HCT116 (cell line): Measurements from ENCODE around the gene VEPH1. TPM values are rescaled to one million over a fixed set of nuclear protein-coding genes. Genes with fewer than 3 reads are reported as not detected.

Experiments used
- ATAC-seq: fragments of 200-7000 bp; cut with Tn5 transposase; 2 replicates; pipeline ENCODE4 v1.9.1; 2020; ENCODE audit warnings: mild to moderate bottlenecking, moderate library complexity
- BruUV-seq: library from RNA; stranded (reverse); fragments of 400-500 nt; replicated peaks from 2 replicates; lab custom pipeline; 2021; lab: Mats Ljungman, UMichigan
- CTCF ChIA-PET: fragments of 300-600 bp; sonication (Branson Sonifier 250); formaldehyde crosslinking; loops from one replicate; lab custom pipeline; 2021; ENCODE audit warnings: antibody characterized with exemption; lab: Charles Lee
- POLR2A ChIA-PET: fragments of 300-600, 350-600 bp; sonication (Branson Sonifier 250); formaldehyde crosslinking; loops from one replicate; lab custom pipeline; 2021; ENCODE audit warnings: antibody characterized with exemption; lab: Charles Lee
- RAD21 ChIA-PET, 2 experiments: fragments of 300-600 bp; sonication (Branson Sonifier 250); formaldehyde crosslinking; loops; one replicate each; lab custom pipeline; 2023; ENCODE audit warnings: low total read pairs in 2 of 2; ENCODE audit not compliant: uncharacterized antibody in 2 of 2, unreplicated experiment in 2 of 2, low non-redundant PET in 1 of 2; lab: Charles Lee
- DNase-seq: peaks from one replicate; pipeline ENCODE4 v3.0.0-alpha.2; 2010; ENCODE audit warnings: low read depth, low spot score
- H2AFZ ChIP-seq: fragments of 200-600 bp; shearing (Covaris generic), sonication (generic); 2 replicates; pipeline ENCODE4 v1.6.1; 2017; ENCODE audit warnings: low read depth, mixed run types, mixed read lengths, antibody characterized with exemption, low read length; ENCODE audit not compliant: poor library complexity, severe bottlenecking
- H3K27ac ChIP-seq: 2 replicates; pipeline ENCODE4 v1.5.1; 2012; ENCODE audit warnings: low read depth, low read length
- H3K27me3 ChIP-seq: fragments of 200-600 bp; sonication (generic); 2 replicates; pipeline ENCODE4 v1.6.1; 2016; ENCODE audit warnings: mixed run types, low read length, mixed read lengths; ENCODE audit not compliant: insufficient read depth
- H3K36me3 ChIP-seq, 2 experiments: fragments of 200-500 bp in 1 of 2; fragments of 200-600 bp in 1 of 2; sonication (Bioruptor generic) in 1 of 2; sonication (generic) in 1 of 2; 2 replicates each; pipeline versions ENCODE4 v1.5.1 to v1.6.1; 2014 to 2016; ENCODE audit warnings: low read length in 2 of 2, inconsistent platforms in 1 of 2, mixed read lengths in 1 of 2, mixed run types in 1 of 2; ENCODE audit not compliant: insufficient read depth in 2 of 2, control insufficient read depth in 1 of 2
- H3K4me1 ChIP-seq, 2 experiments: fragments of 200-600 bp in 1 of 2; sonication (generic) in 1 of 2; 2 replicates each; pipeline versions ENCODE4 v1.5.1 to v1.6.1; 2012 to 2017; ENCODE audit warnings: low read length in 2 of 2, inconsistent platforms in 1 of 2, mild to moderate bottlenecking in 1 of 2, mixed read lengths in 1 of 2, mixed run types in 1 of 2, moderate library complexity in 1 of 2; ENCODE audit not compliant: insufficient read depth in 2 of 2, control insufficient read depth in 1 of 2
- H3K4me2 ChIP-seq: fragments of 200-600 bp; sonication (generic); 2 replicates; pipeline ENCODE4 v1.6.1; 2017; ENCODE audit warnings: mixed run types, low read length, mixed read lengths
- H3K4me3 ChIP-seq, 2 experiments: fragments of 200-600 bp in 1 of 2; sonication (generic) in 1 of 2; replicated peaks in 1 of 2; 2 replicates each; pipeline ENCODE4 v1.5.1; 2011 to 2016; ENCODE audit warnings: low read length in 2 of 2, control low read depth in 1 of 2, low read depth in 1 of 2, mild to moderate bottlenecking in 1 of 2, mixed read lengths in 1 of 2, mixed run types in 1 of 2
- H3K79me2 ChIP-seq: fragments of 200-600 bp; sonication (generic); 2 replicates; pipeline ENCODE4 v1.6.1; 2017; ENCODE audit warnings: mild to moderate bottlenecking, mixed run types, low read length, moderate library complexity, mixed read lengths; ENCODE audit not compliant: insufficient read depth
- H3K9ac ChIP-seq: fragments of 200-600 bp; sonication (generic); 2 replicates; pipeline ENCODE4 v1.6.1; 2016; ENCODE audit warnings: low read length, mixed read lengths
- H3K9me2 ChIP-seq: fragments of 200-600 bp; sonication (generic), shearing (Covaris generic); 2 replicates; pipeline ENCODE4 v1.6.1; 2017; ENCODE audit warnings: mixed run types, mild to moderate bottlenecking, moderate library complexity; ENCODE audit not compliant: insufficient read depth
- H3K9me3 ChIP-seq, 2 experiments: fragments of 200-500 bp in 1 of 2; fragments of 200-600 bp in 1 of 2; sonication (Bioruptor generic) in 1 of 2; sonication (generic) in 1 of 2; 2 replicates each; pipeline ENCODE4 v1.6.1; 2014 to 2017; ENCODE audit warnings: low read length in 2 of 2, mixed read lengths in 2 of 2, inconsistent platforms in 1 of 2, low read depth in 1 of 2, mild to moderate bottlenecking in 1 of 2, mixed run types in 1 of 2, moderate library complexity in 1 of 2; ENCODE audit not compliant: control insufficient read depth in 1 of 2, insufficient read depth in 1 of 2
- H4K20me1 ChIP-seq: fragments of 200-600 bp; sonication (generic), shearing (Covaris generic); 2 replicates; pipeline ENCODE4 v1.6.1; 2017; ENCODE audit warnings: mixed run types, mild to moderate bottlenecking, moderate library complexity; ENCODE audit not compliant: insufficient read depth
- ATF3 ChIP-seq: IDR thresholded peaks from 2 replicates; pipeline ENCODE4 v1.6.1; 2012
- CBX3 ChIP-seq: IDR thresholded peaks from 2 replicates; pipeline ENCODE4 v1.6.1; 2012; ENCODE audit warnings: low read depth
- CEBPB ChIP-seq: IDR thresholded peaks from 2 replicates; pipeline ENCODE4 v1.6.1; 2012; ENCODE audit warnings: low read depth
- EGR1 ChIP-seq: IDR thresholded peaks from 2 replicates; pipeline ENCODE4 v1.6.1; 2012; ENCODE audit warnings: low read depth
- ELF1 ChIP-seq: IDR thresholded peaks from 2 replicates; pipeline ENCODE4 v1.6.1; 2012; ENCODE audit warnings: low read depth, borderline replicate concordance
- EZH2 ChIP-seq: fragments of 200-600 bp; sonication (generic); IDR thresholded peaks from 2 replicates; pipeline ENCODE4 v1.6.1; 2017; ENCODE audit warnings: antibody characterized with exemption, mixed run types
- EZH2phosphoT487 ChIP-seq: fragments of 200-600 bp; IDR thresholded peaks from 2 replicates; pipeline ENCODE4 v1.6.1; 2018; ENCODE audit warnings: antibody characterized with exemption, borderline replicate concordance
- FOSL1 ChIP-seq: IDR thresholded peaks from 2 replicates; pipeline ENCODE4 v1.6.1; 2012; ENCODE audit warnings: low read depth
- MAX ChIP-seq: IDR thresholded peaks from 2 replicates; pipeline ENCODE4 v1.6.1; 2012
- POLR2A ChIP-seq: IDR thresholded peaks from 2 replicates; pipeline ENCODE4 v1.7.0; 2011; ENCODE audit warnings: borderline replicate concordance; ENCODE audit not compliant: insufficient read depth, insufficient read length; ENCODE audit errors: extremely low read depth
- POLR2AphosphoS5 ChIP-seq: IDR thresholded peaks from 2 replicates; pipeline ENCODE4 v1.6.1; 2011; ENCODE audit warnings: mild to moderate bottlenecking, low read depth, low read length, moderate library complexity
- RAD21 ChIP-seq: IDR thresholded peaks from 2 replicates; pipeline ENCODE4 v1.6.1; 2012; ENCODE audit warnings: low read depth, mild to moderate bottlenecking
- REST ChIP-seq: IDR thresholded peaks from 2 replicates; pipeline ENCODE4 v1.6.1; 2012; ENCODE audit warnings: low read depth
- SIN3A ChIP-seq: IDR thresholded peaks from 2 replicates; pipeline ENCODE4 v1.6.1; 2012; ENCODE audit warnings: low read depth
- SP1 ChIP-seq: IDR thresholded peaks from 2 replicates; pipeline ENCODE4 v1.6.1; 2012; ENCODE audit warnings: low read depth
- SRF ChIP-seq: IDR thresholded peaks from 2 replicates; pipeline ENCODE4 v1.6.1; 2012; ENCODE audit warnings: low read depth
- TCF7L2 ChIP-seq: IDR thresholded peaks from 2 replicates; pipeline ENCODE4 v1.7.0; 2011; ENCODE audit warnings: borderline replicate concordance, inconsistent platforms; ENCODE audit not compliant: insufficient read depth, insufficient read length; ENCODE audit errors: extremely low read depth
- YY1 ChIP-seq: IDR thresholded peaks from 2 replicates; pipeline ENCODE4 v1.6.1; 2011; ENCODE audit warnings: low read length, low read depth, moderate library complexity, mild to moderate bottlenecking; ENCODE audit not compliant: insufficient replicate concordance; ENCODE audit errors: extremely low read depth
- ZBTB33 ChIP-seq: IDR thresholded peaks from 2 replicates; pipeline ENCODE4 v1.6.1; 2011; ENCODE audit warnings: mild to moderate bottlenecking, low read length, moderate library complexity; ENCODE audit not compliant: insufficient replicate concordance; ENCODE audit errors: extremely low read depth
- ZNF274 ChIP-seq: fragments of 200-500 bp; sonication (Bioruptor generic); IDR thresholded peaks from 2 replicates; pipeline ENCODE4 v1.6.1; 2014; ENCODE audit warnings: mild to moderate bottlenecking, low read depth, low read length, inconsistent platforms
- intact Hi-C: fragments of 100-400 bp; cut with micrococcal nuclease; formaldehyde crosslinking; loops from 2 replicates; pipeline ENCODE4 v1.10.0; 2022
- total RNA-seq: library from RNA; stranded (reverse); gene quantifications from one replicate; pipeline ENCODE4 v1.2.1, GENCODE V29; 2021; ENCODE audit not compliant: unreplicated experiment

VEPH1 gene
- total RNA-seq, 1 experiment from 2014 or later = 4.9 TPM

- Histone ChIP-seq H3K79me2 (no peaks in the 10 kb centered on the region), H3K4me2 (no peak overlapping the region), H3K9me2 (no peaks in the 10 kb centered on the region; the same call in 1 of the 2 replicates), H3K27me3 (no peaks in the 10 kb centered on the region), H2AFZ (no peak overlapping the region), H4K20me1 (no peaks in the 10 kb centered on the region), H3K9me3 (no peaks in the 10 kb centered on the region), H3K9ac (no peak overlapping the region), H3K27ac (no peak overlapping the region), H3K36me3 (no peaks in the 10 kb centered on the region), H3K4me1 (no peaks in the 10 kb centered on the region), H3K4me3 (no peak overlapping the region)
- TF ChIP-seq MAX (no peak), YY1 (no peak), ZNF274 (no peak), POLR2A (no peak), EZH2 (no peak), CEBPB (no peak), CBX3 (no peak), ATF3 (no peak), SP1 (no peak), ZBTB33 (no peak), SRF (no peak), FOSL1 (no peak), SIN3A (no peak), ELF1 (no peak), REST (no peak), POLR2AphosphoS5 (no peak), RAD21 (no peak), EGR1 (no peak), TCF7L2 (no peak), EZH2phosphoT487 (no peak)
- no TSS peak for BruUV-seq
- CTCF ChIA-PET = no interaction called here
- intact Hi-C loops = no loop called here
- POLR2A ChIA-PET = no interaction called here
- RAD21 ChIA-PET = no interaction called here
- DNase-seq = no peak
- ATAC-seq = no peak
Measured at GRCh38 chr3:157549498-157549897, 46.3 kb upstream of the VEPH1 start.
